ENCODE data around the gene CENPE. TPM values are rescaled to one million over a fixed set of nuclear protein-coding genes. Genes with fewer than 3 reads are reported as not detected.

Gene CENPE
- total and polyA plus RNA-seq, 12 donors, result 0.09 to 2.6 (median 0.61) TPM

GRCh38 chr4:103207673-103208072, 9.5 kb upstream of the CENPE start:
- DNase-seq (no peak), ATAC-seq (no peak)
- no peak for TF ChIP-seq CTCF (IDR thresholded peaks at IDR 0.05)
- 61 to 67% methylated on average over 5 of the region's 5 CpGs for WGBS, 2 donors
- Histone ChIP-seq H3K36me3 (no peaks in the 10 kb centered on the region), H3K4me3 (no peak overlapping the region), H3K27me3 (peaks cover 0 to 8% (median 0%) of the 10 kb centered on the region in 7 donors), H3K9me3 (no peaks in the 10 kb centered on the region), H3K4me1 (no peaks in the 10 kb centered on the region), H3K27ac (no peak overlapping the region)
- intact Hi-C loops (cut with DNase I), result loop anchor here in 1 of 10 donors (10.0 kb wide), 1 partner anchor 727 kb away; no protein-coding TSS in a partner anchor

- H3K4me3 ChIP-seq, result no peak overlapping the region
- DNase-seq (no peak), ATAC-seq (no peak)
- no peaks in the 10 kb centered on the region for H3K4me1 ChIP-seq
- 47 to 56% methylated on average over 1 of the region's 1 CpG for WGBS, 2 donors
- H3K27me3 ChIP-seq, result peaks cover 0 to 5% (median 0%) of the 10 kb centered on the region in 7 donors
- H3K9me3 ChIP-seq, result no peaks in the 10 kb centered on the region
- H3K27ac ChIP-seq, result no peak overlapping the region
- intact Hi-C loops (cut with DNase I), result loop anchor here in 1 of 10 donors (10.0 kb wide), 1 partner anchor 731 kb away; no protein-coding TSS in a partner anchor
- no peaks in the 10 kb centered on the region for H3K36me3 ChIP-seq
- peak in 1 of 9 donors; percentile 28 for TF ChIP-seq CTCF (IDR thresholded peaks at IDR 0.05)
Measured at GRCh38 chr4:103204111-103204510, 6.0 kb upstream of the CENPE start.

GRCh38 chr4:103201724-103202123, 3.6 kb upstream of the CENPE start:
- WGBS, 2 donors, result 23 to 36% methylated on average over 2 of the region's 2 CpGs
- Histone ChIP-seq H3K9me3 (no peaks in the 10 kb centered on the region), H3K4me1 (peaks cover 0 to 16% (median 6%) of the 10 kb centered on the region in 9 donors), H3K27ac (no peak overlapping the region), H3K27me3 (peaks cover 0 to 5% (median 0%) of the 10 kb centered on the region in 7 donors), H3K4me3 (no peak overlapping the region), H3K36me3 (no peaks in the 10 kb centered on the region)
- no peak for TF ChIP-seq CTCF (IDR thresholded peaks at IDR 0.05)
- DNase-seq (no peak), ATAC-seq (no peak)
- intact Hi-C loops (cut with DNase I), result loop anchor here in 1 of 10 donors (10.0 kb wide), 1 partner anchor 733 kb away; no protein-coding TSS in a partner anchor

- Histone ChIP-seq H3K4me1 (peaks cover 0 to 16% (median 6%) of the 10 kb centered on the region in 9 donors), H3K36me3 (no peaks in the 10 kb centered on the region), H3K27ac (no peak overlapping the region), H3K4me3 (no peak overlapping the region), H3K27me3 (peaks cover 0 to 5% (median 0%) of the 10 kb centered on the region in 7 donors), H3K9me3 (no peaks in the 10 kb centered on the region)
- 93 to 95% methylated on average over 2 of the region's 2 CpGs for WGBS, 2 donors
- intact Hi-C loops (cut with DNase I), result loop anchor here in 1 of 10 donors (10.0 kb wide), 1 partner anchor 734 kb away; no protein-coding TSS in a partner anchor
- ATAC-seq (no peak), DNase-seq (no peak)
- no peak for TF ChIP-seq CTCF (IDR thresholded peaks at IDR 0.05)
Measured at GRCh38 chr4:103201253-103201652, 3.1 kb upstream of the CENPE start.
